H1 (cell line): ENCODE measurements around the gene ANAPC13. TPM values are rescaled to one million over a fixed set of nuclear protein-coding genes. Genes with fewer than 3 reads are reported as not detected.

Source experiments
- CTCF ChIA-PET: fragments of 300-600 bp; sonication (Branson Sonifier 250); formaldehyde crosslinking; loops from one replicate; lab custom pipeline; 2021; ENCODE audit not compliant: partially characterized antibody; lab: Charles Lee
- POLR2A ChIA-PET: fragments of 300-600 bp; sonication (Branson Sonifier 250); formaldehyde crosslinking; loops from one replicate; lab custom pipeline; 2021; ENCODE audit warnings: inconsistent platforms; ENCODE audit not compliant: partially characterized antibody; lab: Charles Lee
- DNase-seq, 2 experiments: peaks; one replicate each; pipeline versions ENCODE4 v3.0.0 to v3.0.0-alpha.2; 2010 to 2022; ENCODE audit warnings: low spot score in 2 of 2, low read depth in 1 of 2, mixed read lengths in 1 of 2
- FAIRE-seq: peaks from 2 replicates; lab custom pipeline; 2011; peaks lifted over from hg19 to GRCh38; lab: Jason Lieb, UNC
- H2AFZ ChIP-seq: 2 replicates; pipeline ENCODE4 v1.8.1; 2012; ENCODE audit warnings: low read length, inconsistent platforms
- H2AK5ac ChIP-seq: 2 replicates; pipeline ENCODE4 v1.6.1; 2013; ENCODE audit warnings: low read depth, low read length
- H2BK120ac ChIP-seq: replicated peaks from 2 replicates; pipeline ENCODE3; 2013; ENCODE audit warnings: low read depth, low read length, inconsistent platforms
- H2BK12ac ChIP-seq: 2 replicates; pipeline ENCODE4 v1.6.1; 2013; ENCODE audit warnings: low read depth, low read length
- H2BK15ac ChIP-seq: 2 replicates; pipeline ENCODE4 v1.6.1; 2013; ENCODE audit warnings: low read length
- H2BK20ac ChIP-seq: 2 replicates; pipeline ENCODE4 v1.6.1; 2013; ENCODE audit warnings: low read length
- H2BK5ac ChIP-seq: 2 replicates; pipeline ENCODE4 v1.6.1; 2013; ENCODE audit warnings: low read depth, low read length
- H3K14ac ChIP-seq: 2 replicates; pipeline ENCODE4 v1.6.1; 2013; ENCODE audit warnings: inconsistent platforms; ENCODE audit not compliant: insufficient read length
- H3K18ac ChIP-seq: 2 replicates; pipeline ENCODE4 v1.6.1; 2013; ENCODE audit warnings: low read length; ENCODE audit errors: extremely low read depth
- H3K23ac ChIP-seq: 2 replicates; pipeline ENCODE4 v1.6.1; 2013; ENCODE audit warnings: inconsistent platforms; ENCODE audit not compliant: insufficient read length
- H3K23me2 ChIP-seq: 2 replicates; pipeline ENCODE4 v1.6.1; 2013; ENCODE audit warnings: low read depth, low read length
- H3K27ac ChIP-seq: 2 replicates; pipeline ENCODE4 v1.6.1; 2011; ENCODE audit warnings: low read depth, low read length, inconsistent platforms
- H3K27me3 ChIP-seq, 4 experiments: replicated peaks in 1 of 4; 1 replicate in 1 of 4; 2 replicates in 3 of 4; pipeline versions ENCODE4 v1.6.1 to v1.8.1; 2011 to 2013; ENCODE audit warnings: low read length in 3 of 4, mild to moderate bottlenecking in 3 of 4, inconsistent platforms in 2 of 4, mixed read lengths in 2 of 4, moderate library complexity in 1 of 4; ENCODE audit not compliant: control insufficient read depth in 3 of 4, insufficient read depth in 3 of 4; ENCODE audit errors: extremely low read depth in 1 of 4
- H3K36me3 ChIP-seq, 4 experiments: 2 replicates each; pipeline versions ENCODE4 v1.6.1 to v1.8.1; 2011 to 2013; ENCODE audit warnings: mild to moderate bottlenecking in 4 of 4, low read length in 3 of 4, moderate library complexity in 2 of 4, control low read depth in 1 of 4, inconsistent platforms in 1 of 4; ENCODE audit not compliant: insufficient read depth in 4 of 4, control insufficient read depth in 2 of 4
- H3K4ac ChIP-seq: replicated peaks from 2 replicates; pipeline ENCODE3; 2013; ENCODE audit warnings: low read length, low read depth, mixed read lengths, inconsistent platforms; ENCODE audit not compliant: insufficient read length
- H3K4me1 ChIP-seq, 4 experiments: replicated peaks in 1 of 4; 1 replicate in 1 of 4; 2 replicates in 3 of 4; pipeline versions ENCODE4 v1.6.1 to v1.8.1; 2011 to 2013; ENCODE audit warnings: low read length in 3 of 4, inconsistent platforms in 2 of 4, mixed read lengths in 1 of 4; ENCODE audit not compliant: insufficient read depth in 4 of 4, control insufficient read depth in 3 of 4
- H3K4me2 ChIP-seq, 2 experiments: 2 replicates each; pipeline versions ENCODE4 v1.6.1 to v1.8.1; 2011 to 2013; ENCODE audit warnings: low read depth in 2 of 2, low read length in 2 of 2, control low read depth in 1 of 2, inconsistent platforms in 1 of 2, mild to moderate bottlenecking in 1 of 2; ENCODE audit not compliant: insufficient read depth in 1 of 2
- H3K4me3 ChIP-seq, 4 experiments: fragments of 200-600, 300-600 bp in 1 of 4; sonication (generic), shearing (Covaris generic), sonication (Bioruptor Twin) in 1 of 4; 2 replicates each; pipeline versions ENCODE4 v1.5.1 to v1.8.1; 2011 to 2016; ENCODE audit warnings: low read length in 4 of 4, low read depth in 3 of 4, control low read depth in 2 of 4, inconsistent platforms in 2 of 4, mild to moderate bottlenecking in 2 of 4, mixed read lengths in 1 of 4, moderate library complexity in 1 of 4; ENCODE audit not compliant: insufficient read depth in 2 of 4; ENCODE audit errors: extremely low read depth in 1 of 4
- H3K56ac ChIP-seq: replicated peaks from 2 replicates; pipeline ENCODE3; 2013; ENCODE audit warnings: low read depth, mild to moderate bottlenecking, mixed read lengths, low read length, inconsistent platforms; ENCODE audit not compliant: insufficient read length
- H3K79me1 ChIP-seq: 2 replicates; pipeline ENCODE4 v1.6.1; 2013; ENCODE audit warnings: low read depth, low read length, control low read depth
- H3K79me2 ChIP-seq, 2 experiments: 2 replicates each; pipeline versions ENCODE4 v1.6.1 to v1.8.1; 2012 to 2013; ENCODE audit warnings: low read length in 2 of 2, mild to moderate bottlenecking in 2 of 2, inconsistent platforms in 1 of 2; ENCODE audit not compliant: insufficient read depth in 2 of 2, control insufficient read depth in 1 of 2
- H3K9ac ChIP-seq, 4 experiments: replicated peaks in 1 of 4; 1 replicate in 1 of 4; 2 replicates in 3 of 4; pipeline versions ENCODE4 v1.6.1 to v1.8.1; 2011 to 2013; ENCODE audit warnings: low read depth in 3 of 4, low read length in 3 of 4, control low read depth in 2 of 4, mild to moderate bottlenecking in 2 of 4, moderate library complexity in 2 of 4, inconsistent platforms in 1 of 4; ENCODE audit errors: extremely low read depth in 1 of 4
- H3K9me3 ChIP-seq, 2 experiments: 2 replicates each; pipeline versions ENCODE4 v1.6.1 to v1.8.1; 2012 to 2013; ENCODE audit warnings: mild to moderate bottlenecking in 2 of 2, moderate library complexity in 2 of 2, control low read depth in 1 of 2, inconsistent platforms in 1 of 2, low read depth in 1 of 2, low read length in 1 of 2, mixed read lengths in 1 of 2; ENCODE audit not compliant: insufficient read depth in 2 of 2
- H4K20me1 ChIP-seq, 2 experiments: replicated peaks in 1 of 2; 2 replicates each; pipeline versions ENCODE3 to v1.8.1; 2011 to 2013; ENCODE audit warnings: inconsistent platforms in 2 of 2, low read length in 2 of 2, mild to moderate bottlenecking in 1 of 2; ENCODE audit not compliant: insufficient read depth in 2 of 2, control insufficient read depth in 1 of 2
- H4K5ac ChIP-seq: 2 replicates; pipeline ENCODE4 v1.6.1; 2013; ENCODE audit warnings: low read length, low read depth, mixed read lengths, inconsistent platforms; ENCODE audit not compliant: insufficient read length
- H4K8ac ChIP-seq: 2 replicates; pipeline ENCODE4 v1.8.0; 2013; ENCODE audit warnings: mild to moderate bottlenecking, moderate library complexity, low read length, inconsistent platforms; ENCODE audit not compliant: insufficient read depth; ENCODE audit errors: extremely low read depth
- H4K91ac ChIP-seq: replicated peaks from 2 replicates; pipeline ENCODE3; 2013; ENCODE audit warnings: low read length, mixed read lengths, inconsistent platforms; ENCODE audit not compliant: insufficient read length
- BACH1 ChIP-seq: IDR thresholded peaks from 2 replicates; pipeline ENCODE4 v1.6.1; 2012; ENCODE audit warnings: low read length, improper control_type of control experiment
- BCL11A ChIP-seq, 2 experiments: IDR thresholded peaks; one replicate each; pipeline ENCODE4 v1.6.1; 2011; ENCODE audit warnings: low read depth in 2 of 2, low read length in 2 of 2, mild to moderate bottlenecking in 2 of 2
- SP2 ChIP-seq: IDR thresholded peaks from 2 replicates; pipeline ENCODE4 v1.6.1; 2012; ENCODE audit warnings: mild to moderate bottlenecking, low read length, inconsistent platforms
- WGBS, 2 experiments: shearing (Covaris generic) in 1 of 2; methylation state at CpG; one replicate each; pipeline versions ENCODE4 v1.1.6 to v1.1.7; 2013 to 2015; ENCODE audit warnings: low lambda C conversion rate in 2 of 2, mixed read lengths in 2 of 2, inconsistent platforms in 1 of 2, low coverage in 1 of 2, missing lambda C conversion rate in 1 of 2; ENCODE audit not compliant: insufficient replicate concordance in 2 of 2, insufficient coverage in 1 of 2, insufficient read length in 1 of 2; ENCODE audit errors: extremely low coverage in 1 of 2, missing lambda C conversion rate in 1 of 2; 5-methylcytosine and 5-hydroxymethylcytosine counted together
- polyA plus RNA-seq, 7 experiments: library from polyadenylated mRNA; depleted of rRNA in 3 of 7; stranded (reverse) in 5 of 7; unstranded in 2 of 7; fragments of >200 nt in 5 of 7; fragments of 200-250 nt in 2 of 7; gene quantifications; 1 replicate in 5 of 7; 2 replicates in 1 of 7; 4 replicates in 1 of 7; pipeline versions ENCODE4 v1.2.1 to v1.2.3, GENCODE V29; 2011 to 2013; ENCODE audit warnings: missing spikeins in 2 of 7, mixed read lengths in 2 of 7
- total RNA-seq: library from RNA; stranded (reverse); fragmentation: NEBNext Ultra II Directional; extraction: Animal tissue kit (Norgen Biotek cat#: 25700); gene quantifications from 2 replicates; pipeline ENCODE4 v1.2.1, GENCODE V29; 2021

The ANAPC13 gene
- total and polyA plus RNA-seq, 2 of the 8 experiments (the other 6 are each of a cell fraction or from before 2014, with no cell fraction given), result 33.3 to 34.0 TPM

- Histone ChIP-seq H3K4me2 (no peak overlapping the region), H3K36me3 (no peaks in the 10 kb centered on the region), H2BK5ac (no peak overlapping the region), H3K4ac (no peak overlapping the region), H3K79me1 (no peaks in the 10 kb centered on the region), H3K56ac (no peak overlapping the region), H2AFZ (no peak overlapping the region), H4K20me1 (no peaks in the 10 kb centered on the region), H3K9ac (no peak overlapping the region), H4K8ac (no peak overlapping the region), H3K18ac (no peak overlapping the region), H3K79me2 (no peaks in the 10 kb centered on the region), H2BK15ac (no peak overlapping the region), H3K4me3 (no peak overlapping the region), H3K27ac (no peak overlapping the region), H3K23ac (no peak overlapping the region), H4K5ac (no peak overlapping the region), H3K14ac (no peak overlapping the region), H2BK12ac (no peak overlapping the region), H4K91ac (peak overlapping the region; percentile 34), H3K9me3 (no peaks in the 10 kb centered on the region), H3K4me1 (peaks cover 0 to 3% (median 2%) of the 10 kb centered on the region in 4 experiments; a peak in 4 of 7 replicates), H2AK5ac (no peak overlapping the region), H3K27me3 (no peaks in the 10 kb centered on the region), H3K23me2 (no peaks in the 10 kb centered on the region), H2BK120ac (no peak overlapping the region), H2BK20ac (no peak overlapping the region)
- no peak for FAIRE-seq
- CTCF ChIA-PET, result interaction anchor here (0.8 to 4.4 kb wide), 14 partner anchors 8 to 246 kb away, joined by 3 to 23 read pairs (median 4); no protein-coding TSS in a partner anchor
- no peak for TF ChIP-seq SP2
- no peak for TF ChIP-seq BCL11A (IDR thresholded peaks at IDR 0.05; ENCODE audit: low read depth in 2 of 2, low read length in 2 of 2)
- no peak for TF ChIP-seq BACH1
- DNase-seq, result peak in 1 of 2 experiments; percentile 10
- 71% methylated on average over 1 of the region's 1 CpG; no CpG with 5 or more reads in 1 of the 2 experiments for WGBS, 2 experiments
- POLR2A ChIA-PET, result interaction anchor here (1.5 to 2.6 kb wide), 3 partner anchors 39 to 71 kb away, joined by 4 to 13 read pairs (median 5); partner anchors contain the start of gene AMOTL2
Observed at GRCh38 chr3:134445636-134446035, 40.1 kb downstream of the ANAPC13 start.
